ENCODE results near the gene ODF2. TPM values are rescaled to one million over a fixed set of nuclear protein-coding genes. Genes with fewer than 3 reads are reported as not detected.

Gene ODF2
- polyA plus RNA-seq, 2 of the 4 experiments (the other 2 are of a cell fraction) = 24.7 to 29.6 TPM

DNA sequence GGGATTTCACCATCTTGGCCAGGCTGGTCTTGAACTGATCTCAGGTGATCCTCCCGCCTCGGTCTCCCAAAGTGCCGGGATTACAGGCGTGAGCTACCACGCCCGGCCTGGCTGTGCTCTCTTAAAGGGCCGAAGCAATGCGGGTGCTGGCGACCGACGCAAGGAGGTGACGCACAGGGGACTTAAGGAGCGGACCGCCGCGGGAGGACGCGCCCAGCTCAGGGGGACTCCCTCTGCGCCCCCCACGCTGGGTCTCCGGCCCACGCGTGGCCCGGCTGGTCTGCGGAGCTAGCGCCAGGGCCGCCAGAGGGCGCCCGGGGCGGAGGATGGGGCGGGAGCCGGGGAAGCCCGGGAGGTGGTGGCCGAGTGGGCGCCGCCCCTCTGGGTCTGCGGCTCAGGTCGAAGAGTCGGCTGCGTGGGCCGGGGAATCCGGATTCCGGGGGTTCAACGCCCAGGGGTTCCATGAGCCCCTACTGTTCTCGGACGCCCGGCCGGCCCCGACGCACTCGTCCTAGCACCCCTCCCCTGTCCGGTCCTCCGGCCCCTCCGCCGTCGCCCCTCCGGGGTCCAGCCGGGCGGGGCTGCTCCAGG, 35.7 kb upstream of the ODF2 start (continued):
- TF ChIP-seq HOXA7 (CRISPR knock-in tag; IDR thresholded peaks at IDR 0.05) (no peak), ZNF302 (CRISPR knock-in tag; IDR thresholded peaks at IDR 0.05) (no peak), JUN (IDR thresholded peaks at IDR 0.05) (no peak; a peak in 1 of 5 replicates), MAX (IDR thresholded peaks at IDR 0.05) (peak; percentile 80), ZSCAN20 (CRISPR knock-in tag; IDR thresholded peaks at IDR 0.05) (no peak), RFX5 (IDR thresholded peaks at IDR 0.05) (no peak), ZC3H11A (IDR thresholded peaks at IDR 0.05) (no peak), PBX3 (IDR thresholded peaks at IDR 0.05) (no peak), EP300 (IDR thresholded peaks at IDR 0.05) (no peak), NPAS2 (CRISPR knock-in tag; IDR thresholded peaks at IDR 0.05; ENCODE audit: borderline replicate concordance) (no peak), ESRRA (IDR thresholded peaks at IDR 0.05; ENCODE audit: borderline replicate concordance, low read length) (no peak), RNF2 (IDR thresholded peaks at IDR 0.05; ENCODE audit: borderline replicate concordance, low read depth) (no peak), FOSL2 (IDR thresholded peaks at IDR 0.05) (no peak), FOSL2 (CRISPR knock-in tag; IDR thresholded peaks at IDR 0.05) (no peak), HOXB13 (CRISPR knock-in tag; IDR thresholded peaks at IDR 0.05; ENCODE audit: low read depth) (no peak), NR3C1 (IDR thresholded peaks at IDR 0.05) (no peak), FOSB (CRISPR knock-in tag; IDR thresholded peaks at IDR 0.05) (no peak), SREBF2 (IDR thresholded peaks at IDR 0.05) (no peak), HOXB5 (CRISPR knock-in tag; IDR thresholded peaks at IDR 0.05) (no peak), EHMT2 (IDR thresholded peaks at IDR 0.05; ENCODE audit: low read depth) (no peak), CEBPB (IDR thresholded peaks at IDR 0.05) (no peak), SMC3 (IDR thresholded peaks at IDR 0.05) (peak; percentile 70), CHD2 (IDR thresholded peaks at IDR 0.05; ENCODE audit: low read length, partially characterized antibody) (no peak), RCOR1 (IDR thresholded peaks at IDR 0.05; ENCODE audit: low read depth, low read length) (no peak), KDM5A (IDR thresholded peaks at IDR 0.05) (no peak), RAD21 (conservative IDR thresholded peaks at IDR 0.05 in 1 of 2, IDR thresholded peaks at IDR 0.05 in 1 of 2) (peak; percentile 24 to 45; a peak in 3 of 5 replicates), KDM1A (IDR thresholded peaks at IDR 0.05; ENCODE audit: low read depth) (no peak), NFE2L2 (conservative IDR thresholded peaks at IDR 0.05; ENCODE audit: low read length) (no peak)
- TF ChIP-seq, protein P1, sequence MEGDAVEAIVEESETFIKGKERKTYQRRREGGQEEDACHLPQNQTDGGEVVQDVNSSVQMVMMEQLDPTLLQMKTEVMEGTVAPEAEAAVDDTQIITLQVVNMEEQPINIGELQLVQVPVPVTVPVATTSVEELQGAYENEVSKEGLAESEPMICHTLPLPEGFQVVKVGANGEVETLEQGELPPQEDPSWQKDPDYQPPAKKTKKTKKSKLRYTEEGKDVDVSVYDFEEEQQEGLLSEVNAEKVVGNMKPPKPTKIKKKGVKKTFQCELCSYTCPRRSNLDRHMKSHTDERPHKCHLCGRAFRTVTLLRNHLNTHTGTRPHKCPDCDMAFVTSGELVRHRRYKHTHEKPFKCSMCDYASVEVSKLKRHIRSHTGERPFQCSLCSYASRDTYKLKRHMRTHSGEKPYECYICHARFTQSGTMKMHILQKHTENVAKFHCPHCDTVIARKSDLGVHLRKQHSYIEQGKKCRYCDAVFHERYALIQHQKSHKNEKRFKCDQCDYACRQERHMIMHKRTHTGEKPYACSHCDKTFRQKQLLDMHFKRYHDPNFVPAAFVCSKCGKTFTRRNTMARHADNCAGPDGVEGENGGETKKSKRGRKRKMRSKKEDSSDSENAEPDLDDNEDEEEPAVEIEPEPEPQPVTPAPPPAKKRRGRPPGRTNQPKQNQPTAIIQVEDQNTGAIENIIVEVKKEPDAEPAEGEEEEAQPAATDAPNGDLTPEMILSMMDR (IDR thresholded peaks at IDR 0.05) = peak; percentile 91
